Activated CD8-positive, alpha-beta T cell treated with anti-CD3 and anti-CD28 coated beads for 36 hours (primary cell): ENCODE data around the gene FAM222B. TPM values are rescaled to one million over a fixed set of nuclear protein-coding genes. Genes with fewer than 3 reads are reported as not detected.
A peak's percentile ranks its signal among the peaks of the same experiment; 100 is the strongest.

Experiments used
- ATAC-seq: fragments of 200-7000 bp; cut with Tn5 transposase; one replicate; pipeline ENCODE4 v1.10.0; 2021; ENCODE audit warnings: mild to moderate bottlenecking, moderate library complexity
- CTCF ChIA-PET: fragments of 350-600 bp; sonication (Branson Sonifier 250); formaldehyde crosslinking; loops from one replicate; lab custom pipeline; 2021; ENCODE audit warnings: antibody characterized with exemption; lab: Charles Lee
- POLR2A ChIA-PET: fragments of 350-600 bp; sonication (Branson Sonifier 250); formaldehyde crosslinking; loops from one replicate; lab custom pipeline; 2021; ENCODE audit warnings: antibody characterized with exemption; lab: Charles Lee
- DNase-seq: peaks from one replicate; pipeline ENCODE4 v3.0.0-alpha.2; 2020
- H3K27ac Mint-ChIP-seq: one replicate; pipeline ENCODE4 v1.8.0; 2021; ENCODE audit warnings: mild to moderate bottlenecking, mixed read lengths
- H3K27me3 Mint-ChIP-seq: one replicate; pipeline ENCODE4 v1.8.0; 2021; ENCODE audit warnings: mixed read lengths
- H3K36me3 Mint-ChIP-seq: one replicate; pipeline ENCODE4 v1.8.0; 2021; ENCODE audit warnings: low read depth, mixed read lengths
- H3K4me1 Mint-ChIP-seq: one replicate; pipeline ENCODE4 v1.8.0; 2021; ENCODE audit warnings: low read depth, mixed read lengths
- H3K4me3 Mint-ChIP-seq: one replicate; pipeline ENCODE4 v1.8.0; 2021; ENCODE audit warnings: mild to moderate bottlenecking, moderate library complexity, mixed read lengths
- H3K9me3 Mint-ChIP-seq: one replicate; pipeline ENCODE4 v1.8.0; 2021; ENCODE audit warnings: mixed read lengths
- CTCF ChIP-seq: fragments of 200-600 bp; IDR thresholded peaks from one replicate; pipeline ENCODE4 v1.8.0; 2022; ENCODE audit warnings: antibody characterized with exemption, mild to moderate bottlenecking
- intact Hi-C: fragments of 100-400 bp; cut with micrococcal nuclease; formaldehyde crosslinking; loops from one replicate; pipeline ENCODE4 v1.10.0; 2022
- total RNA-seq, 2 experiments: library from RNA; stranded (reverse); gene quantifications; one replicate each; pipeline ENCODE4 v1.2.3, GENCODE V29; 2021

The FAM222B gene
- total RNA-seq, 2 experiments from 2014 or later: 14.7 to 15.2 TPM

- no peak overlapping the region for H3K27ac Mint-ChIP-seq
- peaks cover 43% of the 10 kb centered on the region for H3K4me1 Mint-ChIP-seq
- intact Hi-C loops: loop anchor here (10.0 kb wide), 1 partner anchor 60 kb away; no protein-coding TSS in a partner anchor
- H3K9me3 Mint-ChIP-seq: no peaks in the 10 kb centered on the region
- H3K27me3 Mint-ChIP-seq: no peaks in the 10 kb centered on the region
- H3K36me3 Mint-ChIP-seq: peaks cover 13% of the 10 kb centered on the region
- ATAC-seq (no peak), DNase-seq (no peak)
- H3K4me3 Mint-ChIP-seq: no peak overlapping the region
- no peak for TF ChIP-seq CTCF
- CTCF ChIA-PET: interaction anchor here (0.9 to 1.5 kb wide), 5 partner anchors 26 to 148 kb away, joined by 3 to 5 read pairs (median 3); no protein-coding TSS in a partner anchor
- POLR2A ChIA-PET: interaction anchor here (1.0 to 1.7 kb wide), 3 partner anchors 33 to 149 kb away, joined by 4 to 5 read pairs (median 5); partner anchors contain the start of genes FAM222B and TLCD1
These were observed 32.2 kb upstream of the FAM222B start for GRCh38 chr17:28874750-28875149.

GRCh38 chr17:28873839-28874238 is 31.2 kb upstream of the FAM222B start:
- Mint-ChIP-seq H3K9me3 (no peaks in the 10 kb centered on the region), H3K4me3 (no peak overlapping the region), H3K27me3 (no peaks in the 10 kb centered on the region), H3K4me1 (peaks cover 43% of the 10 kb centered on the region), H3K27ac (no peak overlapping the region), H3K36me3 (peaks cover 7% of the 10 kb centered on the region)
- ATAC-seq (no peak), DNase-seq (no peak)
- CTCF ChIA-PET: no interaction called here
- no peak for TF ChIP-seq CTCF
- POLR2A ChIA-PET: no interaction called here
- intact Hi-C loops: loop anchor here (10.0 kb wide), 1 partner anchor 59 kb away; no protein-coding TSS in a partner anchor

- ATAC-seq: peak; percentile 96
- ChIA-PET CTCF (interaction anchor here (0.8 to 3.8 kb wide), 14 partner anchors 9 to 144 kb away, joined by 3 to 24 read pairs (median 4); partner anchors contain the start of genes DHRS13 and TLCD1), POLR2A (interaction anchor here (0.8 to 2.5 kb wide), 7 partner anchors 10 to 144 kb away, joined by 3 to 18 read pairs (median 4); partner anchors contain the start of gene FLOT2)
- no peaks in the 10 kb centered on the region for H3K36me3 Mint-ChIP-seq
- DNase-seq: peak; percentile 75
- peak overlapping the region; percentile 98 for H3K27ac Mint-ChIP-seq
- H3K4me1 Mint-ChIP-seq: peaks cover 24% of the 10 kb centered on the region
- H3K9me3 Mint-ChIP-seq: no peaks in the 10 kb centered on the region
- intact Hi-C loops: loop anchor here (10.0 kb wide), 1 partner anchor 56 kb away; no protein-coding TSS in a partner anchor
- no peak for TF ChIP-seq CTCF
- no peaks in the 10 kb centered on the region for H3K27me3 Mint-ChIP-seq
- no peak overlapping the region for H3K4me3 Mint-ChIP-seq
These were observed 28.5 kb upstream of the FAM222B start for GRCh38 chr17:28871056-28871579.

GRCh38 chr17:28867276-28867675 is 24.7 kb upstream of the FAM222B start:
- no peaks in the 10 kb centered on the region for H3K9me3 Mint-ChIP-seq
- H3K36me3 Mint-ChIP-seq: no peaks in the 10 kb centered on the region
- TF ChIP-seq CTCF: no peak
- H3K4me1 Mint-ChIP-seq: peaks cover 12% of the 10 kb centered on the region
- no peak overlapping the region for H3K27ac Mint-ChIP-seq
- ATAC-seq: no peak
- DNase-seq: no peak
- H3K27me3 Mint-ChIP-seq: no peaks in the 10 kb centered on the region
- intact Hi-C loops: no loop called here
- ChIA-PET CTCF (interaction anchor here (1.6 kb wide), 1 partner anchor 18 kb away, joined by 5 read pairs; no protein-coding TSS in a partner anchor), POLR2A (no interaction called here)
- no peak overlapping the region for H3K4me3 Mint-ChIP-seq
